ENCODE measurements around the gene ADGRF3. TPM values are rescaled to one million over a fixed set of nuclear protein-coding genes. Genes with fewer than 3 reads are reported as not detected.

Gene ADGRF3
- total RNA-seq, 1 donor from 2014 or later = 0.12 TPM

DNA sequence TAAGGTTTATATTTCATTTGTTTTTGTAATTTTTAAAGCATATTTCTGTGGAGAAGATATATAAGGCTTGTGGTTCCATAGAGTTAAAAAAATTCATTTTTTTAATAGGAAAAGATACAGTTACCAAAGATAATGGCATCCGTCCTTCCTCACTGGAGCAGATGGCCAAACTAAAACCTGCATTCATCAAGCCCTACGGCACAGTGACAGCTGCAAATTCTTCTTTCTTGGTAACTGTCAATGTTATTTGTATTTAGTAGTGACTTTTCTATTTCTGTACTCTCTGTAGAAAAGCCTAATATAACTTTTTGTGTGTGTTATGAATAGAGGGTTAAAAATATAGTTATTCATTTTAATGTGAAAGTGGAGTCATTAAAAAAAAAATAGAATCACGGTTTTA lies 66.7 kb downstream of the ADGRF3 start:
- TF ChIP-seq, protein P1, sequence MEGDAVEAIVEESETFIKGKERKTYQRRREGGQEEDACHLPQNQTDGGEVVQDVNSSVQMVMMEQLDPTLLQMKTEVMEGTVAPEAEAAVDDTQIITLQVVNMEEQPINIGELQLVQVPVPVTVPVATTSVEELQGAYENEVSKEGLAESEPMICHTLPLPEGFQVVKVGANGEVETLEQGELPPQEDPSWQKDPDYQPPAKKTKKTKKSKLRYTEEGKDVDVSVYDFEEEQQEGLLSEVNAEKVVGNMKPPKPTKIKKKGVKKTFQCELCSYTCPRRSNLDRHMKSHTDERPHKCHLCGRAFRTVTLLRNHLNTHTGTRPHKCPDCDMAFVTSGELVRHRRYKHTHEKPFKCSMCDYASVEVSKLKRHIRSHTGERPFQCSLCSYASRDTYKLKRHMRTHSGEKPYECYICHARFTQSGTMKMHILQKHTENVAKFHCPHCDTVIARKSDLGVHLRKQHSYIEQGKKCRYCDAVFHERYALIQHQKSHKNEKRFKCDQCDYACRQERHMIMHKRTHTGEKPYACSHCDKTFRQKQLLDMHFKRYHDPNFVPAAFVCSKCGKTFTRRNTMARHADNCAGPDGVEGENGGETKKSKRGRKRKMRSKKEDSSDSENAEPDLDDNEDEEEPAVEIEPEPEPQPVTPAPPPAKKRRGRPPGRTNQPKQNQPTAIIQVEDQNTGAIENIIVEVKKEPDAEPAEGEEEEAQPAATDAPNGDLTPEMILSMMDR (IDR thresholded peaks at IDR 0.05) = no peak
- H3K36me3 Mint-ChIP-seq (ENCODE audit: low read depth) = peaks cover 34% of the 10 kb centered on the region
- H3K4me3 Mint-ChIP-seq (ENCODE audit: unreplicated experiment) = no peak overlapping the region
- no peaks in the 10 kb centered on the region for H3K9me3 Mint-ChIP-seq (ENCODE audit: low read depth)
- no peak for DNase-seq (ENCODE audit: low spot score)
- peaks cover 12% of the 10 kb centered on the region for H3K4me1 Mint-ChIP-seq (ENCODE audit: low read depth)
- H3K27ac Mint-ChIP-seq (ENCODE audit: unreplicated experiment) = no peak overlapping the region
- H3K27me3 Mint-ChIP-seq (ENCODE audit: low read depth) = no peaks in the 10 kb centered on the region

DNA sequence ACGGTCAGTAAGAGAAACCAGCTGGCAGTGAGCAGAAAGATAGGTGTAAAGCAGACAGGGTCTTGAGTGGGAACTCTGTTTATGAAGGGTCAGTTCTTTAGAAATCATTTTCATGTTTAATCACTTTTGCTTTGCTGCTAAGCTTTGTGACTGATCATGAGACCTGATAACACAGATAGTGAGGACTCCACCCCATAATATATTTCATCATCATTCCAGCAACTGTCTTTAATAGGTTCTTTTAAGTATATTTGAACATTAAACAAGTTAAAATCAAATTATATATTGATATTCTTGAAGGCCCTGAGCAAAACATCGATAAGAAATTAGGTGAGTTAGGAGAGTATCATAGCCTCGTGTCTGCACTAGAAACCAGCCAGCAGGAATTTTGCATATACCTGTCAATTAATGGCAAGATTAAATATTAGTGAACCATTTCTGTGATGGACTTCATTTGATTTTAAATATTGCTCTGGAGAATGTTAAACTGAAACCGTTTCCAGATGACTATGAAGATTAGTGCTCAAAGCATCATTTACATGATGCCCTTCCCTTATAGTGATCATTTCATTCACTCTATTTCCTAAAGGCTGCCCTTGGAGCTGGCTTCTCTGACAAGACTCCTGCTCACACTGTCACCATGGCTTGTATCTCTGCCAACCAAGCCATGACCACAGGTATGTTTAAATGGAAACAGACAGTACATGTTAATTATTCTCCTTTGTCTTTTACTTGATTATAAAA lies 69.9 kb downstream of the ADGRF3 start:
- peaks cover 21% of the 10 kb centered on the region for H3K4me1 Mint-ChIP-seq (ENCODE audit: low read depth)
- no peak overlapping the region for H3K27ac Mint-ChIP-seq (ENCODE audit: unreplicated experiment)
- H3K9me3 Mint-ChIP-seq (ENCODE audit: low read depth) = no peaks in the 10 kb centered on the region
- H3K27me3 Mint-ChIP-seq (ENCODE audit: low read depth) = no peaks in the 10 kb centered on the region
- no peak for DNase-seq (ENCODE audit: low spot score)
- TF ChIP-seq, protein P1 (IDR thresholded peaks at IDR 0.05) = no peak
- H3K36me3 Mint-ChIP-seq (ENCODE audit: low read depth) = peaks cover 25% of the 10 kb centered on the region
- no peak overlapping the region for H3K4me3 Mint-ChIP-seq (ENCODE audit: unreplicated experiment)

- no peaks in the 10 kb centered on the region for H3K9me3 Mint-ChIP-seq (ENCODE audit: low read depth)
- peak overlapping the region; percentile 37 for H3K4me3 Mint-ChIP-seq (ENCODE audit: unreplicated experiment)
- H3K27ac Mint-ChIP-seq (ENCODE audit: unreplicated experiment) = peak overlapping the region; percentile 96
- H3K27me3 Mint-ChIP-seq (ENCODE audit: low read depth) = no peaks in the 10 kb centered on the region
- peaks cover 30% of the 10 kb centered on the region for H3K4me1 Mint-ChIP-seq (ENCODE audit: low read depth)
- no peak for DNase-seq (ENCODE audit: low spot score)
- H3K36me3 Mint-ChIP-seq (ENCODE audit: low read depth) = peaks cover 14% of the 10 kb centered on the region
- TF ChIP-seq, protein P1 (IDR thresholded peaks at IDR 0.05) = no peak
Measured at GRCh38 chr2:26274058-26274613, 72.5 kb downstream of the ADGRF3 start.

DNA sequence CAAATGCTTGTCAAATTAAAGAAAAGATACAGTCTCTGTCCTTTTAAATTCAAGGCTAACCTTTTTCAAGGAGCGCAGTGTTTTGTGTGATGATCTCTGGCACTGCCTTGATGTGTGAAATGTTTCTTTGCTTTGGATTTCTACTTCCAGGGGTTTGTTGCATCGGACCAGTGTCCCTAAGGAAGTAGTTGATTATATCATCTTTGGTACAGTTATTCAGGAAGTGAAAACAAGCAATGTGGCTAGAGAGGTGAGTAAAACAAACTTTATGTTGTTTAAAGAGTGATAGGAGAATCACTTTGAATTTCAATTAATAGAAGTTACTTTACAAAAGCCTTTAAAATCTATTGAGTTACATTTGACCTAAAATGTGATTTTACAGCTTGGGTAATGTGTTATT lies 73.1 kb downstream of the ADGRF3 start:
- Mint-ChIP-seq H3K36me3 (ENCODE audit: low read depth) (peaks cover 11% of the 10 kb centered on the region), H3K27me3 (ENCODE audit: low read depth) (no peaks in the 10 kb centered on the region), H3K9me3 (ENCODE audit: low read depth) (no peaks in the 10 kb centered on the region), H3K27ac (ENCODE audit: unreplicated experiment) (peak overlapping the region; percentile 96), H3K4me3 (ENCODE audit: unreplicated experiment) (no peak overlapping the region), H3K4me1 (ENCODE audit: low read depth) (peaks cover 30% of the 10 kb centered on the region)
- no peak for DNase-seq (ENCODE audit: low spot score)
- TF ChIP-seq, protein P1 (IDR thresholded peaks at IDR 0.05) = no peak

- peaks cover 11% of the 10 kb centered on the region for H3K36me3 Mint-ChIP-seq (ENCODE audit: low read depth)
- no peak overlapping the region for H3K4me3 Mint-ChIP-seq (ENCODE audit: unreplicated experiment)
- H3K27ac Mint-ChIP-seq (ENCODE audit: unreplicated experiment) = peak overlapping the region; percentile 70
- H3K9me3 Mint-ChIP-seq (ENCODE audit: low read depth) = no peaks in the 10 kb centered on the region
- DNase-seq (ENCODE audit: low spot score) = no peak
- no peaks in the 10 kb centered on the region for H3K27me3 Mint-ChIP-seq (ENCODE audit: low read depth)
- TF ChIP-seq, protein P1 (IDR thresholded peaks at IDR 0.05) = no peak
- H3K4me1 Mint-ChIP-seq (ENCODE audit: low read depth) = peaks cover 37% of the 10 kb centered on the region
Measured at GRCh38 chr2:26270373-26270772, 76.2 kb downstream of the ADGRF3 start.

Data from chondrocyte (in vitro differentiated cells).